Measurements from ENCODE around the gene POLR2F. TPM values are rescaled to one million over a fixed set of nuclear protein-coding genes. Genes with fewer than 3 reads are reported as not detected.

POLR2F gene
- total and polyA plus RNA-seq, 12 donors, result 62.4 to 200 (median 79.4) TPM

DNA sequence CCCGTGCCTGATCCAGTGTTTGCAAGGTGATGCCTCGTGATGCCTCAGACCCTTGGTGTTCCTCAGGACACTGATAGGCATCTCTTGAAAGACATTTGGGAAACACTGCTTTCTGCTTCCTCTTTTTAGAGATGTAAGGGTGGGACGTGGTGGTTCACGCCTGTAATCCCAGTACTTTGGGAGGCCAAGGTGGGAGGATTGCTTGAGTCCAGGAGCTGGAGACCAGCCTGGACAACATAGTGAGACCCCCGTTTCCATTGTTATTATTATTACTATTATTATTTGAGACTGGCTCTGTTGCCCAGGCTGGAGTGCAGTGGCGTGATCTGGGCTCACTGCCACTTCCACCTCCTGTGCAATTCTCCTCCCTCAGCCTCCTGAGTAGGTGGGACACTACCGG, 37.4 kb downstream of the POLR2F start:
- Histone ChIP-seq H3K36me3 (peaks cover 0 to 15% (median 0%) of the 10 kb centered on the region in 9 donors), H3K4me3 (no peak overlapping the region), H3K9me3 (no peaks in the 10 kb centered on the region), H3K27ac (no peak overlapping the region), H3K4me1 (peaks cover 0 to 12% (median 2%) of the 10 kb centered on the region in 9 donors), H3K27me3 (no peaks in the 10 kb centered on the region)
- DNase-seq (no peak), ATAC-seq (no peak)
- WGBS, 2 donors, result 93 to 98% methylated on average over 7 of the region's 7 CpGs
- TF ChIP-seq CTCF (IDR thresholded peaks at IDR 0.05), result no peak
- intact Hi-C loops (cut with DNase I), result no loop called here

GRCh38 chr22:37991731-37992442, 38.4 kb downstream of the POLR2F start:
- DNase-seq (no peak), ATAC-seq (no peak)
- no peak for TF ChIP-seq CTCF (IDR thresholded peaks at IDR 0.05)
- intact Hi-C loops (cut with DNase I), result no loop called here
- Histone ChIP-seq H3K4me1 (peaks cover 0 to 20% (median 10%) of the 10 kb centered on the region in 9 donors), H3K36me3 (peaks cover 0 to 7% (median 0%) of the 10 kb centered on the region in 9 donors), H3K9me3 (no peaks in the 10 kb centered on the region), H3K27me3 (no peaks in the 10 kb centered on the region), H3K4me3 (no peak overlapping the region), H3K27ac (no peak overlapping the region)
- 74 to 85% methylated on average over 6 of the region's 6 CpGs for WGBS, 2 donors

DNA sequence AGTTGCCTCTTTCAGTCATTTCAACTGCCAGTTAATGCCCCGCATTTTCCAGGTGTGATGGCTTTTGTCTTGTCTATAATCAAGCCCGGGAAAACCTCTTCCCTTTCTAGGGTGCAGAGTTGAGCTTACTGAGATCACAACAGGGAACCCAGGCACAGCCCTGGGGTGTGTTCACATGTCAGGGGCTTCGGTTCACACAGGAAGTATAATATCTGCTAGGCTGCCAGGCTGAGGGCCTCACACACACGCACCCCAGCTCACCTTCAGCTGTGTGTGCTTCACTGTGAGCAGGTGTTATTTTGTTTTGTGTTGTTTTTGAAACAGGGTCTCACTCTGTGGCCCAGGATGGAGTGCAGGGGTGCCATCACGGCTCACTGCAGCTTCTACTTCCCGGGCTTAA, 40.5 kb downstream of the POLR2F start:
- intact Hi-C loops (cut with DNase I), result no loop called here
- 82 to 90% methylated on average over 6 of the region's 6 CpGs for WGBS, 2 donors
- H3K27ac ChIP-seq, result peak overlapping the region in 1 of 10 donors; percentile 47

GRCh38 chr22:37994982-37995381, 41.5 kb downstream of the POLR2F start:
- TF ChIP-seq CTCF (IDR thresholded peaks at IDR 0.05), result no peak
- peaks cover 0 to 17% (median 9%) of the 10 kb centered on the region in 9 donors for H3K4me1 ChIP-seq
- H3K4me3 ChIP-seq, result no peak overlapping the region
- H3K9me3 ChIP-seq, result no peaks in the 10 kb centered on the region
- 92 to 93% methylated on average over 6 of the region's 6 CpGs for WGBS, 2 donors
- H3K36me3 ChIP-seq, result no peaks in the 10 kb centered on the region
- H3K27me3 ChIP-seq, result no peaks in the 10 kb centered on the region
- ATAC-seq (no peak), DNase-seq (no peak)
- intact Hi-C loops (cut with DNase I), result no loop called here
- H3K27ac ChIP-seq, result no peak overlapping the region

More for the DNA sequence above, 40.5 kb downstream of the POLR2F start:
- no peak for TF ChIP-seq CTCF (IDR thresholded peaks at IDR 0.05)
- H3K27me3 ChIP-seq, result no peaks in the 10 kb centered on the region
- no peak for ATAC-seq
- H3K4me3 ChIP-seq, result no peak overlapping the region
- no peaks in the 10 kb centered on the region for H3K36me3 ChIP-seq
- peaks cover 0 to 20% (median 10%) of the 10 kb centered on the region in 9 donors for H3K4me1 ChIP-seq
- no peaks in the 10 kb centered on the region for H3K9me3 ChIP-seq
- DNase-seq, result no peak
